ENCODE measurements around the gene ZBTB46.

DNA sequence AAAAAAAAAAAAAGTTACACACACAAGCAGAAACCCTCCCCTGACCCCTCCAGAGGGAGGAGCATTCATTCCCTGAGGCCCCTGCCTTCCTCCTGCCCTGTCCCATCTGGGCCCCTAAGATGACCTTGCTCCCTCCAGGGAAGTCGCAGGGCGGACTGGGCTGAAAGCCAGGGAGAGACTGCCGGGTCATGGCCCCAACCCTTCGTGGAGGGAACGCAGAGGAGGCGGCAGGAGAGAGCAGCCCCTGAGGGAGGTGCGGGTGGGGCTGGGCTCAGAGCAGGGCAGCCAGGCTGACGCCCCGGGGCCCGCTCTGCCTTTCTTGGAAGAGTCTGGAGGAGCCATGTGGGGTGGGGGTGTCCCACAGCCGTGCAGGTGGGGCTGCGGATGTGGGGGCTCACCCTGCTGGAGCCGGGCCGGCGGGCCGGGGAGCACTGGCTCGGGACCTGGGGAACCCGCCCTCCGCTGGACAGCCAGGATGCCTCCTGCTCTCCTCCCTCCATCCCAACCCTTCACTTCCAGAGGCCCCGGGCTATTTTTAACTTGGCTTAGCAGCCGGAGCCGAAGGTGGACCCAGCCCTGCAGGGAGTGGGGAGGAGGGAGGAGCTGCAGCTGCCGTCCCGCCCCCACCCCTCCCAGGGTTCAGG lies 15.2 kb upstream of the ZBTB46 start:
- TF ChIP-seq, protein P1, sequence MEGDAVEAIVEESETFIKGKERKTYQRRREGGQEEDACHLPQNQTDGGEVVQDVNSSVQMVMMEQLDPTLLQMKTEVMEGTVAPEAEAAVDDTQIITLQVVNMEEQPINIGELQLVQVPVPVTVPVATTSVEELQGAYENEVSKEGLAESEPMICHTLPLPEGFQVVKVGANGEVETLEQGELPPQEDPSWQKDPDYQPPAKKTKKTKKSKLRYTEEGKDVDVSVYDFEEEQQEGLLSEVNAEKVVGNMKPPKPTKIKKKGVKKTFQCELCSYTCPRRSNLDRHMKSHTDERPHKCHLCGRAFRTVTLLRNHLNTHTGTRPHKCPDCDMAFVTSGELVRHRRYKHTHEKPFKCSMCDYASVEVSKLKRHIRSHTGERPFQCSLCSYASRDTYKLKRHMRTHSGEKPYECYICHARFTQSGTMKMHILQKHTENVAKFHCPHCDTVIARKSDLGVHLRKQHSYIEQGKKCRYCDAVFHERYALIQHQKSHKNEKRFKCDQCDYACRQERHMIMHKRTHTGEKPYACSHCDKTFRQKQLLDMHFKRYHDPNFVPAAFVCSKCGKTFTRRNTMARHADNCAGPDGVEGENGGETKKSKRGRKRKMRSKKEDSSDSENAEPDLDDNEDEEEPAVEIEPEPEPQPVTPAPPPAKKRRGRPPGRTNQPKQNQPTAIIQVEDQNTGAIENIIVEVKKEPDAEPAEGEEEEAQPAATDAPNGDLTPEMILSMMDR (conservative IDR thresholded peaks at IDR 0.05; ENCODE audit: low read depth, low read length): no peak
- no peak for TF ChIP-seq EZH2 (IDR thresholded peaks at IDR 0.05; ENCODE audit: borderline replicate concordance, low read depth, low read length, poor library complexity, severe bottlenecking)

Measured in A673 (cell line).